CD14-positive monocyte (primary cell): ENCODE measurements around the gene MPC1. TPM values are rescaled to one million over a fixed set of nuclear protein-coding genes. Genes with fewer than 3 reads are reported as not detected.

Source experiments
- DNase-seq, 3 donors: peaks; one replicate each; pipeline ENCODE4 v3.0.0-alpha.2; 2011 to 2022
- H2AFZ ChIP-seq: 2 replicates; pipeline ENCODE4 v1.6.0; 2012; ENCODE audit warnings: mild to moderate bottlenecking, low read depth, low read length, inconsistent platforms; ENCODE audit not compliant: insufficient read depth, poor library complexity, severe bottlenecking
- H3K27ac ChIP-seq, 2 donors: 1 replicate in 1 of 2; 2 replicates in 1 of 2; pipeline ENCODE4 v1.5.1; 2012 to 2013; ENCODE audit warnings: low read length in 2 of 2, control low read depth in 1 of 2, inconsistent platforms in 1 of 2, low read depth in 1 of 2, mild to moderate bottlenecking in 1 of 2
- H3K27me3 ChIP-seq, 2 donors: one replicate each; pipeline versions ENCODE4 v1.6.0 to v1.6.1; 2011 to 2013; ENCODE audit warnings: low read length in 2 of 2; ENCODE audit not compliant: control insufficient read depth in 2 of 2, insufficient read depth in 2 of 2
- H3K36me3 ChIP-seq, 2 donors: replicated peaks in 1 of 2; 1 replicate in 1 of 2; 2 replicates in 1 of 2; pipeline versions ENCODE4 v1.5.1 to v1.6.1; 2012 to 2013; ENCODE audit warnings: low read length in 2 of 2, control low read depth in 1 of 2, inconsistent platforms in 1 of 2, mild to moderate bottlenecking in 1 of 2; ENCODE audit not compliant: insufficient read depth in 2 of 2, control insufficient read depth in 1 of 2
- H3K4me1 ChIP-seq, 2 donors: 1 replicate in 1 of 2; 2 replicates in 1 of 2; pipeline versions ENCODE4 v1.5.1 to v1.6.1; 2012 to 2013; ENCODE audit warnings: low read length in 2 of 2, control low read depth in 1 of 2, inconsistent platforms in 1 of 2, mild to moderate bottlenecking in 1 of 2, moderate library complexity in 1 of 2; ENCODE audit not compliant: insufficient read depth in 2 of 2, control insufficient read depth in 1 of 2
- H3K4me2 ChIP-seq: replicated peaks from 2 replicates; pipeline ENCODE3; 2012; ENCODE audit warnings: low read length, moderate library complexity, mild to moderate bottlenecking; ENCODE audit not compliant: poor library complexity, severe bottlenecking; ENCODE audit errors: extremely low read depth
- H3K4me3 ChIP-seq, 3 experiments: fragments of 200-600 bp in 1 of 3; sonication (generic) in 1 of 3; replicated peaks in 1 of 3; 1 replicate in 2 of 3; 2 replicates in 1 of 3; pipeline ENCODE4 v1.5.1; 2011 to 2013; ENCODE audit warnings: low read length in 3 of 3, mild to moderate bottlenecking in 3 of 3, control low read depth in 2 of 3, low read depth in 2 of 3, inconsistent platforms in 1 of 3, moderate library complexity in 1 of 3
- H3K79me2 ChIP-seq: 2 replicates; pipeline ENCODE4 v1.6.0; 2012; ENCODE audit warnings: mild to moderate bottlenecking, control low read depth, inconsistent platforms, low read length, moderate library complexity; ENCODE audit not compliant: insufficient read depth
- H3K9ac ChIP-seq: 2 replicates; pipeline ENCODE4 v1.6.0; 2017; ENCODE audit warnings: low read length, mild to moderate bottlenecking; ENCODE audit not compliant: insufficient read depth, poor library complexity, severe bottlenecking
- H3K9me3 ChIP-seq, 2 donors: replicated peaks in 1 of 2; 1 replicate in 1 of 2; 2 replicates in 1 of 2; pipeline versions ENCODE4 v1.5.1 to v1.6.1; 2012 to 2013; ENCODE audit warnings: low read length in 2 of 2, control low read depth in 1 of 2; ENCODE audit not compliant: control insufficient read depth in 1 of 2, insufficient read depth in 1 of 2
- H4K20me1 ChIP-seq: 2 replicates; pipeline ENCODE4 v1.6.0; 2012; ENCODE audit warnings: mild to moderate bottlenecking, low read length, control low read depth, moderate library complexity; ENCODE audit not compliant: insufficient read depth
- H3K27ac Mint-ChIP-seq, 7 donors: one replicate each; pipeline ENCODE4 v1.8.0; 2020; ENCODE audit warnings: mild to moderate bottlenecking in 7 of 7, mixed read lengths in 7 of 7, moderate library complexity in 6 of 7, inconsistent platforms in 2 of 7
- H3K27me3 Mint-ChIP-seq, 3 donors: one replicate each; pipeline ENCODE4 v1.8.0; 2021 to 2022; ENCODE audit warnings: low read depth in 3 of 3, mild to moderate bottlenecking in 3 of 3, mixed read lengths in 3 of 3, moderate library complexity in 3 of 3, inconsistent platforms in 1 of 3
- H3K36me3 Mint-ChIP-seq, 2 donors: one replicate each; pipeline ENCODE4 v1.8.0; 2020; ENCODE audit warnings: mixed read lengths in 2 of 2, inconsistent platforms in 1 of 2, mild to moderate bottlenecking in 1 of 2
- H3K4me1 Mint-ChIP-seq: one replicate; pipeline ENCODE4 v1.8.0; 2020; ENCODE audit warnings: mild to moderate bottlenecking, mixed read lengths
- H3K4me3 Mint-ChIP-seq, 2 donors: one replicate each; pipeline ENCODE4 v1.8.0; 2020; ENCODE audit warnings: mild to moderate bottlenecking in 2 of 2, mixed read lengths in 2 of 2, moderate library complexity in 1 of 2
- H3K9me3 Mint-ChIP-seq, 7 donors: one replicate each; pipeline ENCODE4 v1.8.0; 2020 to 2022; ENCODE audit warnings: mixed read lengths in 7 of 7, mild to moderate bottlenecking in 6 of 7, moderate library complexity in 6 of 7, inconsistent platforms in 2 of 7
- CTCF ChIP-seq: fragments of 200-600 bp; IDR thresholded peaks from one replicate; pipeline ENCODE4 v1.8.0; 2022; ENCODE audit warnings: antibody characterized with exemption, mild to moderate bottlenecking
- WGBS: methylation state at CpG from one replicate; pipeline ENCODE4 v1.1.5; 2013; ENCODE audit warnings: missing lambda C conversion rate; ENCODE audit not compliant: insufficient coverage; 5-methylcytosine and 5-hydroxymethylcytosine counted together
- intact Hi-C, 2 donors: fragments of 100-400 bp; cut with micrococcal nuclease; formaldehyde crosslinking; loops; one replicate each; pipeline versions ENCODE4 v1.15.0 to v1.15.1; 2023
- polyA plus RNA-seq, 3 donors: library from polyadenylated mRNA; depleted of rRNA in 1 of 3; unstranded in 2 of 3; stranded (reverse) in 1 of 3; fragments of 300-500 nt in 2 of 3; fragments of >200 nt in 1 of 3; fragmentation: Illumina TruSeq in 2 of 3; gene quantifications; 1 replicate in 2 of 3; 2 replicates in 1 of 3; pipeline ENCODE4 v1.2.3, GENCODE V29; 2012 to 2021

Gene MPC1
- polyA plus RNA-seq, 3 donors = 52.4 to 122 (median 104) TPM

DNA sequence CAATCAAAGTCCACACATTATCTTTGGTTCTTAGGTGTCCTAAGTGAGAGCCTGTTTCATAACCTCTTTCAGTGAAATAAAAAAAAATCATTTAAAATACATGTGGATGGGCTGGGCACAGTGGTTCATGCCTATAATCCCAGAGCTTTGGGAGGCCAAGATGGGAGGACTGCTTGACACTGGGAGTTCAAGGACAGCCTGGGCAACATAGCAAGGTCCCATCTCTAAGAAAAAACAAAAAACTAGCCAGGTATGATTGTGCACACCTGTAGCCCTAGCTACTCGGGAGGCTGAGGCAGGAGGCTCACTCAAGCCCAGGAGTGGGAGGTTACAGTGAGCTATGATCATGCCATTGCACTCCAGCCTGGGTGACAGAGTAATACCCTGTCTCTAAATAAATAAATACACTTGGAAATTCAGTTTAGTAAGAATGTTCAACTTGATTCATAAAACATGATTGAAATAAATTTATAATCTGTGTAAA lies 3.6 kb downstream of the MPC1 start:
- Mint-ChIP-seq H3K27me3 (no peaks in the 10 kb centered on the region), H3K36me3 (peaks cover 4% of the 10 kb centered on the region in 2 donors), H3K27ac (peak overlapping the region in 1 of 7 donors; percentile 60), H3K9me3 (no peaks in the 10 kb centered on the region), H3K4me1 (peaks cover 10% of the 10 kb centered on the region), H3K4me3 (no peak overlapping the region)
- Histone ChIP-seq H3K36me3 (no peaks in the 10 kb centered on the region), H3K4me2 (no peak overlapping the region), H4K20me1 (peaks cover 16% of the 10 kb centered on the region), H3K4me3 (no peak overlapping the region), H3K4me1 (peaks cover 11 to 21% of the 10 kb centered on the region in 2 donors), H3K9ac (no peak overlapping the region), H2AFZ (no peak overlapping the region), H3K27me3 (no peaks in the 10 kb centered on the region), H3K79me2 (peaks cover 53% of the 10 kb centered on the region), H3K9me3 (no peaks in the 10 kb centered on the region), H3K27ac (no peak overlapping the region)
- intact Hi-C loops = no loop called here
- no CpG with 5 or more reads among the region's 1 CpG for WGBS
- no peak for DNase-seq
- no peak for TF ChIP-seq CTCF

DNA sequence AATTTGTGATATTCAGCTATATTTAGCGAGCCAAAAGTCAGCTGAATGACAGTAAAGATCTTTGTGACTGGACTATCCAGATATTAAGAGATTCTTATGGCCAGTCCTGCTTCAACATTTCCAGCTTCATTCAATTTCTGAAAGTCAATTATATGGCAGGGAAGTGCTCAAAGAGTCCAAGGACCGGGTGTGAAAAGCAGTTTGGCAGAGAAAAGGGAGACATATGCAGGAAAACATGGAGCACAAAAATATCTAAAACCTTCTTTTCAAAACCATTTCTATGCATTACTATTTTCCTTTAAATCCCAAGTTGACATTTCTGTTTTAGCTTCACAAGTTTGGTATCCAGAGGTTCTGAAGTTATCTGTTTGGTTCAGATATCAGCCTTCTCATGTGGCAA lies 5.0 kb downstream of the MPC1 start:
- H3K9ac ChIP-seq = no peak overlapping the region
- peaks cover 6 to 12% of the 10 kb centered on the region in 2 donors for H3K4me1 ChIP-seq
- H3K27me3 ChIP-seq = no peaks in the 10 kb centered on the region
- H3K4me3 ChIP-seq = no peak overlapping the region
- no peaks in the 10 kb centered on the region for H3K9me3 ChIP-seq
- intact Hi-C loops = no loop called here
- H2AFZ ChIP-seq = no peak overlapping the region
- Mint-ChIP-seq H3K9me3 (no peaks in the 10 kb centered on the region), H3K27ac (no peak overlapping the region), H3K27me3 (no peaks in the 10 kb centered on the region), H3K4me3 (no peak overlapping the region), H3K4me1 (peaks cover 6% of the 10 kb centered on the region), H3K36me3 (peaks cover 4 to 6% of the 10 kb centered on the region in 2 donors)
- H3K4me2 ChIP-seq = no peak overlapping the region
- no peak overlapping the region for H3K27ac ChIP-seq
- no CpG with 5 or more reads among the region's 2 CpGs for WGBS
- H3K36me3 ChIP-seq = no peaks in the 10 kb centered on the region
- no peak for TF ChIP-seq CTCF
- no peak for DNase-seq
- H4K20me1 ChIP-seq = peaks cover 20% of the 10 kb centered on the region
- peaks cover 52% of the 10 kb centered on the region for H3K79me2 ChIP-seq
